ENCODE measurements around the gene PRDX5.

- peak; percentile 62 for TF ChIP-seq POLR2A (IDR thresholded peaks at IDR 0.05; ENCODE audit: low read length)
- no peak for TF ChIP-seq GATA1 (IDR thresholded peaks at IDR 0.05; ENCODE audit: low read depth, low read length)
Measured at GRCh38 chr11:64358907-64359711, 41.2 kb downstream of the PRDX5 start, which contains the start of gene RPS6KA4.
